HUDEP-2 (cell line): ENCODE data around the gene MAP1LC3B.

ENCODE experiments used
- DNase-seq, 76 experiments: peaks; one replicate each; lab custom pipeline; 2025; ENCODE audit not compliant: unreplicated experiment in 76 of 76; lab: John Stamatoyannopoulos, UW

The MAP1LC3B gene

DNA sequence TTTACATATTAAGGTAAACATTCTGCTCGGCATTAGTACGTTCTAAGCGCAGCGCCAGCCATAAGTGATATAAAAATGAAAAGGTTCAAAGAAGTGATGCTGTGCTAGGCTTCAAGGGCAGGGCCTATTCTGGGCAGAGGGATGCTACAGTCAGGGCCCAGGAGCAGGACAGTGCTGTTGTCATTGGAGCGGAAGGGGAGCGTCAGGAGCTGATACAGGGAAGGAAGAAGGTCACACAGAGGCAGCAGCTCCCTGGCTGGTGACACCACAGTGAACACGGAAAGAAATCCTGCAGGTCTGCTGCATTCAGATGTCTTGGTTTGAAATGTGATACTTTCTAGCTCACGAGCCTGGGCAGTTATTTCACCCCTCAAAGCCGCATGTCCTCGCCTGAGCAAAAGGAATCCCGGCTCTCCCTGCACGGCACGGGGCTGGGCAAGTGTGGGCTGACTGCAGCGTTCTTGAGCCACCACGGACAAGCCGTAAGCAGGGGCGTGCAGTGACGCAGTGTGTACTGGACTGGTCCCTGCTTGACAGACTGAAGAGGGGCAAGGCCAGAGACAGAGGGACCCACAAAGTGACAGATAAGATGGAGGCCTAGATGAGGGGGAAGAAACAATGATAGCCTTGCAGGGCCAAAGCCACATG lies 59.6 kb downstream of the MAP1LC3B start:
- DNase-seq: no peak

DNA sequence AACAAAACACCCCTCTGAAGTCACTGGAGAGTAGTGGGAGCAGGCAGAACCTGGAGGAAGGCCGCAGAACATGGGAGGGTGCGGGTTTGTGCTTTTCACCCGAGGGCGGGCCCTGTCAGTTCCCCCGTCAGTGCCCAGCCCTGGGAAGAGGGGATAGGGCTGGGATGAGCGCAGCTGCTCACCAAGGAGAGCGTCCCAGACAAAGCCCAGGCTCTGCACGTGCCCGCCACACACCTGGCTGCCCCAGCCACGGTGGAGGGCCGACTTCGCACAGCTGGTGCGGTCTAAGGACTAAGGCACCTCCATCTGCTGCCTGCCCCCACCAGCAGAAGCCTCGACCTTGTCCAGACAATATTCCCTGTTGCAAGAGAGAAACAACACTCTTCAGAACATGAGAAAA lies 61.2 kb downstream of the MAP1LC3B start:
- DNase-seq: no peak
